GM19455 (cell line): ENCODE measurements around the gene SUB1.
"Not testable (repeated sequence)": the region's sequence is repeated elsewhere in the genome, so short reads cannot be mapped to it uniquely, and the experiment has no call there.

ENCODE experiments used
- ATAC-seq: cut with Tn5 transposase; IDR thresholded peaks from one replicate; pipeline ENCODE4 v1.9.1; 2021; ENCODE audit not compliant: unreplicated experiment

The SUB1 gene

GRCh38 chr5:32598260-32598937 lies 13.0 kb downstream of the SUB1 start:
- ATAC-seq: no peak

GRCh38 chr5:32598997-32599549 lies 13.7 kb downstream of the SUB1 start:
- ATAC-seq: no peak

- no peak for ATAC-seq
Observed at GRCh38 chr5:32600054-32600622, 14.8 kb downstream of the SUB1 start.

- ATAC-seq: no peak
Observed at GRCh38 chr5:32601623-32602295, 16.4 kb downstream of the SUB1 start.

GRCh38 chr5:32602906-32603305 lies 17.5 kb downstream of the SUB1 start:
- ATAC-seq: no peak

- no peak for ATAC-seq
Observed at GRCh38 chr5:32604800-32605765, 19.7 kb downstream of the SUB1 start.

- ATAC-seq: no peak
Observed at GRCh38 chr5:32605766-32606152, 20.4 kb downstream of the SUB1 start.

- ATAC-seq: no peak
Observed at GRCh38 chr5:32612134-32612888, 27.0 kb downstream of the SUB1 start.

- peak; percentile 65 for ATAC-seq
Observed at GRCh38 chr5:32613050-32613672, 27.8 kb downstream of the SUB1 start.

GRCh38 chr5:32615236-32615635 lies 29.9 kb downstream of the SUB1 start:
- ATAC-seq: no peak

GRCh38 chr5:32618962-32619361 lies 33.6 kb downstream of the SUB1 start:
- ATAC-seq: no peak

- ATAC-seq: no peak
Observed at GRCh38 chr5:32621256-32621655, 35.9 kb downstream of the SUB1 start.

GRCh38 chr5:32625106-32625505 lies 39.7 kb downstream of the SUB1 start:
- ATAC-seq: no peak

GRCh38 chr5:32625547-32625946 lies 40.2 kb downstream of the SUB1 start:
- ATAC-seq: no peak

GRCh38 chr5:32627219-32627870 lies 42.0 kb downstream of the SUB1 start:
- ATAC-seq: no peak

- ATAC-seq: no peak
Observed at GRCh38 chr5:32628049-32628844, 42.9 kb downstream of the SUB1 start.

- no peak for ATAC-seq
Observed at GRCh38 chr5:32630867-32631491, 45.6 kb downstream of the SUB1 start.

- ATAC-seq: not testable (repeated sequence)
Observed at GRCh38 chr5:32633017-32633416, 47.7 kb downstream of the SUB1 start.
